ENCODE data around the gene ALAS1.

DNA sequence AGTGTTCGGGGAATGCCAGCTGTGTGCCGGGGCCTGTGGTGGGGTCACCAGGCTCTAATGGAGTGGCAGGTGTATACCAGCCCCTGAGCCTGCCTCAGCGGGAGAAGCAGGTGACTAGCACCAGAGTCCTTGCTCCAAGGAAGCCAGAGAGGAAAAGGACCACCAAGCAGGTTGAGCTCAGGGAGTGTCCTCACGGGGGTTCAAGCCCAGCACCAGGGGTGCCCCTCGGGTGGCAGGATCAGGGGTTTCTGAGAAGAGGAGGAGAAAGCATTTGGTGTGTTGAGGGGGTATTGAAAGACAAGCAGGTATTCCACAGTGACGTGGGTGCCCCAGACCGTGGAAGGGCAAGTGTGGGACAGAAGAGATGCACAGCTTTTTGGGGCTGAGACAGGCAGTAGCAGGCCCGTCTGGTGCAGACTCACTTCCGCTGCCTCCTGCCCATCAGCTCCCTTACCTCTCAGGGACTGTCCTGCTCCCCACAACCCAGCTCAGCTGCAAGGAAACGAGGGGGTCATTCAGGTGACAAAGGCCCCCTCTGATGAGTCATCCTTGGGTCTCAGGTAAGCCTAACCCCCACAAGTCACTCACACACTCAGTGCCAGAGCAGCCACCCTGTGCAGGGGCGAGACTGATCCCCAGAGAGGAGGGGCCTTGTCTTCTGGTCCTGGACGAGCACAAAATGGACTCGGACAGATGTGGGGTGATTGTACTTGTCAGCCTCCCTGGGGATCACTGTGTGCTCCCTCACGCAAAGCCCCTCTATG is 22.4 kb upstream of the ALAS1 start:
- TF ChIP-seq POLR2A (IDR thresholded peaks at IDR 0.05; ENCODE audit: low read depth, low read length) = no peak
- no peak for TF ChIP-seq POLR2AphosphoS5 (IDR thresholded peaks at IDR 0.05; ENCODE audit: low read depth, low read length)
